NCI-H1092 (cell line): ENCODE data around the gene GCC1.

Source experiments
- DNase-seq: peaks from one replicate; lab custom pipeline; 2025; lab: John Stamatoyannopoulos, UW

The GCC1 gene, protein sequence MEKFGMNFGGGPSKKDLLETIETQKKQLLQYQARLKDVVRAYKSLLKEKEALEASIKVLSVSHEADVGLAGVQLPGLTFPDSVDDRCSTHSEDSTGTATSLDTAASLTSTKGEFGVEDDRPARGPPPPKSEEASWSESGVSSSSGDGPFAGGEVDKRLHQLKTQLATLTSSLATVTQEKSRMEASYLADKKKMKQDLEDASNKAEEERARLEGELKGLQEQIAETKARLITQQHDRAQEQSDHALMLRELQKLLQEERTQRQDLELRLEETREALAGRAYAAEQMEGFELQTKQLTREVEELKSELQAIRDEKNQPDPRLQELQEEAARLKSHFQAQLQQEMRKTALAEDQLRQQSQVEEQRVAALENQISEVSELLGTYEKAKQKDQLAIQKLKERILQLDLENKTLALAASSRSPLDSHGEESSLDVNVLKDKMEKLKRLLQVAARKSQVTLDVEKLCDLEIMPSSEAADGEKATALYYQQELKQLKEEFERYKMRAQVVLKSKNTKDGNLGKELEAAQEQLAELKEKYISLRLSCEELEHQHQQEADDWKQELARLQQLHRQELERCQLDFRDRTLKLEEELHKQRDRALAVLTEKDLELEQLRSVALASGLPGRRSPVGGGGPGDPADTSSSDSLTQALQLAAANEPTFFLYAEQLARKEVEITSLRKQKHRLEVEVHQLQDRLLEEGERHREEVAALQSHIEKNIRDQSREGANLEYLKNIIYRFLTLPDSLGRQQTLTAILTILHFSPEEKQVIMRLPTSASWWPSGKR

DNA sequence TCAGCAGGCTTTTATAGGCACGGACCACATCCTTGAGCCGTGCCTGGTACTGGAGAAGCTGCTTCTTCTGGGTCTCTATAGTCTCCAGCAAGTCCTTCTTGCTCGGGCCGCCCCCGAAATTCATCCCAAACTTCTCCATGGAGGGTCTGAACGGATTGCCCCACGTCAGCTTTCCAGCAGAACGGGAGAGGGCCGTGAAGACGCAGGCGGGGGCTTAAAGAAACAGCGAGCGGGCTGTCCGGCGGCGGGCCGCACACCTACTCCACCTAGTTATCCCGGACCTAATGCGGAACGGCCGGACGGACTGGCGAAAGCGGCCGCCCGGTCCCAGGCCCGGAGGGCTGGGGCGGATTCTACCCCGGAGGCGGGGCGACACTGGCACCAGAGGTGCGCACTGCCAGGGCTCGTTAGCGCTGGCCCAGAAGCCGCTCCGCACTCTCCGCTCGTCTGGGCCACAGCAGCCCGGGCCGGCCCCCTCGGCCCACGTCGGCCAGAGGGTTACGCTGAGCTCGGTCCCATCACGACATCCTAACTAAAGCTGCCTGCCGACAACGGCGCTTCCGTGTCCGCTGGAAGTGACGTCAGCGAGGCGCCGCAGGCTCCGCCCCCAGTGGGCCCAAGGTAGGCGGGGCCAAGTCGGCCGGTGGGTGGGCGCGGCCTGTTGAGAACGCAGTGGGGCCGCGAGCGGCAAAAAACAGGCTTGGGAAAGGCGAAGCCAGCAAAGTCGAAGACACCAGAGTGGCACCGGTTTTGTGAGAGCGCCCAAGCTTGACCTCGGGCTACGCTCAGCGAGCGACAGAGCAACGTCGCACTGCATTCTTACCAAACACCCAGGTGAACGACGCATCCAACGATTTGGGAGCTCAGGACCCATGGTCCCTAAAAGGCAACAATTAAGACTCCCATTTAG, at the start of gene GCC1:
Gene GCC1, minus strand, starts transcription at position 553 of the 910 bp plus-strand sequence. Its CDS starts 414 bp downstream, at position 139.
- DNase-seq = peak; percentile 82

DNA sequence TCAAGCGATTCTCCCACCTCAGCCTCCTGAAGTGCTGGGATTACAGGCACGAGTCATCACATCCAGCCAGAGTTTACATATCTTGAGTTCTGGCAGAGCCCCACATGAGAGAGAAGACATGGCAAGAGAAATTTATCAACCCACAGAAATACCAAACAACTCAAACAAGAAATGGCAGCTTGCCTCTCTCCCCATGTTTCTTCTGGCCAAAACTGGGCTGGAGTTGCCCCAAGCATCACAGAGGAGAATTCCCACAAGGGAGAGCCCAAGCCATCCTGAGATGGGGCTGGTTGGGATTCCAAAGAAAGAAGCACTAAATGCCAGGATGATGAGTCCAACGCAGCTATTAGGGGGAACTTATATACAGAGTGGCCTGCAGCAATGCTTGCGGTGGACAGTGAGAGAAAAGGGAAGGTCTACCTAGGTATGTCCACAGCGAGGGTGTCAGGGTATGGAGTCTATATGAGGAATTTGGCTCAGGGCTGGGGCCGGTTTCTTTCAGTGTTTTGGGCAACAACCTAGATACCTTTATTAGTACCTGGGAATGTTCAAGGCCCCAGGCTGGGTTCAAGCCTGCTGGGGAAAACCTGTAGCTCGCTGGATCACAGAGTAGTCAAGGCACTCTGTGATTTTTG, 47.0 kb upstream of the GCC1 start:
- no peak for DNase-seq

DNA sequence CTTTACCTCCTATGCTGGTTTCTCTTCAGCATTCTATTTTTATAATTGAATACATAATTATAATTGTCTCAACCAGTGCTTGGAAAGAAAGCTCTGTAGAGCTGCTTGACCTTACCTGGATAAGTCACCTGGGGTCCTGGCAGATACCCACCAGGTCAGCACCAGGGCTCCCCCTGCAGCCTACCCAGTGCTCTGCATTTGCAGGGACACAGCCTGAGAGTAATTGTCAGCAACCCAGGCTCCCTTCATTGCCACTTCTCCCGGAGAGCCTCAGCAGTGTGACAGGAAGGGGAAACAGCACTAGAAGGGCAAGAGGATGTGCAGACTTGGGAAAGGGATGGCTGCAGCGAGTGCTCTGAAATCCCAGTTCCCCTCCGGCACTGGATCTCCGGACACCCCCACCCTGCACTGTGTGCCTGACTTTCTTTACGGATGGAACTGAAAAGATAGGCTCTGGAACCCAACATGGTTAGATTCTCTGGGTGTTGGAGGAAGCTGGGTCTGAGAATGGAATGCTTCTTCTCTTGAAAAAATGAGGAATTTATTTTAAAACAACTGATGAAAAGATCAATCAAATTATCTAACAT, 44.0 kb upstream of the GCC1 start:
- peak; percentile 9 for DNase-seq

DNA sequence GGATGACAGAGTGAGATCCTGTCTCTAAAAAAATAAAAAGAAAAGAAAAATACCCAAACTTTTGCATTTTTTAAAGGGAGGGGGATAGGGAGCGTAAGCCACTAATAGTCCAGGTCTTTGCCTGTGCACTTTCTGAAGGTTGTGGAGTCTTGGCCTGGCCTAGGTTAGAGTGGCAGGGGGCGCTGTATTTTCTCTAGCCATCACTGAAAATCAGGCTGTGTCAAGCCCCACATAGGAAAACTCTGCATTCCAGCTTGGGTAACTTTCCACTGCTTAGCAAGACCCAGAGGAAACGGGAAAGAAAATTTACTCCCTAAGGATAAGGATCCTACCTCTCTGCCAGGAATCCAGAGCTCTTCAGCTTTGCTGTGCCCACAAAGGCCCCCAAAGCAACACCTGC, 43.0 kb upstream of the GCC1 start:
- no peak for DNase-seq

DNA sequence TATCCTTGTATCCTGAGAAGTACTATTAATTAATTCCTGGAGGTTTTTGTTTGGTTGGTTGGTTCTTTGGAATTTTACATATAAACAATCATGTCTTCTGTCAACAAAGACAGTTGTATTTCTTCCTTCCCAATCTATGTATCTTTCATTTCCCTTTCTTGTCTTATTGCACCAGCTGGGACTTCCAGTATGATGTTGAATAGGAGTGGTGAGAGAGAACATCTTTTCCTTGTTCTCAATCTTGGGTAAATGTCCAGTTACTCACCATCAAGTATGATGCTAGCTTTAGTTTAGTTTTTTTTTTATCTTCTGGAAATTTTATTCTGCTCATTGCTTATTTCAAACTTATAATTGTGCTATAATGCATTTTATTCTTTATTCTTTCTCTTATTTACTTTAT, 39.9 kb upstream of the GCC1 start:
- DNase-seq = no peak

DNA sequence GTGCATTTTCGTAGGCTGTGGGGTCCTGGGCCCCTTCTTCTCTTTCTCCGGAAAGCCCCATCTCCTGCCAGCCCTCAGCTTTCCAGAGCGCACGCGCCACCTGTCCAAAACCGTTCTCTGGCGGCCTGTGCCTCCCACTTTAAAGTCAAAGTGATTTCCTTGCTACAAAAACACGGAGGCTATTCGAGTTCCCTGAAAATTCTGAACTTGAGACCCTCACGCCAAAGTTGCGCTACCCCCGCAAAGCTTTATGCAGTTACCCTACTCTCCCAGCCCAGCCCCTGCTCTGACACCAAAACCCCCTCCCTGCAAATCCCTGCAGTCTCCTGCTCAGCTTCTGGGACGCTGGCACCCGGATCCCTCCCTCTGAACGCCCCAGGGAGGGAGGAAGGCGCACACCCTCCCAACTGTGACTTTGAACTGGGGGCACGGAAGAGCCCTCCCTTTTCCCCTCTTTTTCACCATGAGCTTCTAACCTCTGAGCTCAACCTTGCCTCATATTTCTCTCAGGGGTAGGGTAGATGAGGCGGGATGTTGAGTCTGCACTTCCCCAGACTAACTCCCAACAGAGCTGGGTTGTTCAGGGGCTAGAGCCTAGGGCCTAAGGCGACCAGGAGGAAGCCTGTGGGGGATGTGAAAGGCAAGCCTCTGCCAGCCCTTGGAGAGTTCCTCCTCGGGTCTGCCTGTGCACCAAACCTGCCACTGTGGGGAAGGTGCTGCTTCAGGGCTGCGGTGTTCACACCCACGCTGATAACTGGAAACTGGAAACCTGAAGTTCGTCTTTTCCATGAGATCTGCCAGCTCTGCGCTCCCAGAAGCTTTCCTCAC, 35.2 kb upstream of the GCC1 start:
- DNase-seq = no peak

DNA sequence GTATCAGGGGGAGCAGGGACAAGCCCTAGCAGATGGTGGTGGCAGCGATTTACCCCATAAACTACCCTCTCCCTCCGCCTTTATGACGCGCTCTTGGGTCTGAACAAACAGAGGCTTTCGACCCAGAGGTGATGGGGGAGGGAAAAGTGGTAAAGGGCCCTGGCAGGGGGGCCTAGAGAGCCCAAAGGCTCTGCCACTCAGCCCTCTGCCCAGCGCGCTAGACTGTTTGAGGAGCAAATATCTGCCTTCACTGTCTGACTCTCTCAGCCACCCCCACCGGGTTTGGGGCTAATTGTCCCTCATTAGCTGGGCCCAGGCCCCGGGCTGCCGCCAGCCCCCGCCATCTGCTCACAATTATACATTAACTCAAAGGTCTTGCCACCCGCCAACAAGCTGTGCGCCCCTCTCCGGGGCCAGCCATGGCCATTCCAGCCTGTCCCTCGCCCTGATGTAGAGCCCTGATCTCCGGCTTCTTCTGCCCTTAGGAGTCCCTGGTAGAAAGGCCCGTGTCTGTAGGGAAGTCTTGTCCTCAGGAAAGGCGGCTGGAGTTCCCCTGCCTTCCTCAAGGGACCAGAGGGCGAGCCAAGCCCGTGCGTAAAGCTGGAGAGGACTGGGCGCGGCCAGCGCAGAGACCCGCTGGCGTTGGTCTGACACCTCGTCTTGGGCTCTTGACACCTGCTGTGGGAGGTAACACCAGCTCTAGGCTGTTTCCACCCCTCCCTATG, 34.4 kb upstream of the GCC1 start:
- DNase-seq = no peak

DNA sequence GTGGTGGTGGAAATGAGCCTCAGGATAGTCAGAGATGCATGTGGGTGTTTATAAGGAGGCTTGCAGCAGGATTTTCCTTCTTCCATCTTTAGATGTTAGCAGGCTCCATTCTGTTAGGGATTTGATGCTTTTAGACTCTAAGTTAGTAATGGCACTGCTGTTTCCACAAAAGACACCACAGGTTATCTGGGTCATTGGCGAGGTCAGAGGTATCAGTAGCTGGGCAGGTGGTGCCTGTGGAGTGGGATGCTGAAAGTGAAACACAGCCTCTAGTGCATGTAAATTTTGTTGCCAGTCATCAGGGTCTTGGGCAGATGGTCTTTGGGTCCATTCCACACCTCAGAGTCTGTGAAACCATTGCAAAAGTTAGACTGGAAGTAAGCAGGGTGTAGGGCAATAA, 33.4 kb upstream of the GCC1 start:
- DNase-seq = no peak

DNA sequence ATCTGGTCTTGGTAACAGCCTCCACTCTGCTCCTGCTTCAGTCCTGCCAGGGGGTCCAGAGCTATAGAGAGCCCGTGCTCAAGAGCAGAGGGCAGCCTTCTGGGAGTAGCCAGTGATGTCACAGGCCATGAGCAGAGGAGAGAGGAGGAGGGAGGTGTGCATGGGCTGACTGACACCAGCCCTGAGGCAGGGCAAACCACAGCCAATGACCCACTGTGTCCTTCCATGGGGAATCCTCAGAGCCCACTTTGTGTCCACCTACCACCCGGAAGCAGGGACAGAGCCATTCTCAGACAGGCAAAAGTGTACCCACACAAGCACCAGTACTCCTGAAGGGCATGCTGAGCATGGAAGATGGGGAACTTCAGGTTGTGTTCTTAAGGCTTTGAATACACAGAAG, 32.6 kb upstream of the GCC1 start, which contains the start of gene PAX4:
Gene PAX4, minus strand, starts transcription at position 101 of the 400 bp plus-strand sequence. CDS start 2,214 bp downstream, outside the sequence.
- no peak for DNase-seq

DNA sequence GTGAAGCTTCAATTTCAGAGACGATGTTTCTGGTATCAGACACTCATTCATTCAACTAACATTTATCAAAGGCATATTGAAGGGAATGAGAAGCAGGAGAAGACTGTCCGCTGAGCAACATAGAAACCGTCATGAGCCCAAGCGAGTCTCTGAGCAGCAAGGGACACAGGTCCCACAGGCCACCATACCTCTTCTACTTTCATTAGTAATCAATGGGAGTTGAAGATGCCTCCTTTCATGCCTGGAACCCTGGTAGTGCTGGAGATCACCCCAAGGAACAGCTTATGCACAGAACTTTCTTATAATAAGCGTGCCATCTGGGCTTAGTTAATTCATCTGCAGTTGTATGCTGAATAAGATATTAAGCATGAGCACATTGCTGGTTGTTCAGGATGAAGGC, 31.3 kb upstream of the GCC1 start:
- no peak for DNase-seq

DNA sequence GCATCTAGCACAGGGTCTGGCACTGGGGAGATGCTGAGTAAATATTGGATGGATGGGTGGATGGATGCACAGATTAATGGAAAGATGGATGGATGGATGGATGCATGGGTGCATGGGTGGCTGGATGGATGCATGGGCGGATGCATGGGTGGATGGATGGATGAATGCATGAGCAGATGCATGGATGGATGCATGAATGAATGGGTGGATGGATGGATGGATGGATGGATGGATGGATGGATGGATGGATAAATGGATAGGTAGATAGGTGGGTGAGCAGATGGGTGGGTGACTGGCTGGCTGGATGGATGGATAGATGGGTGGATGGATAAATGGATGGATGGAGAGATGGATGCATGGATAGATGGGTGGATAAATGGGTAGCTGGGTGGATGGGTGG, 26.9 kb upstream of the GCC1 start:
- DNase-seq = no peak

DNA sequence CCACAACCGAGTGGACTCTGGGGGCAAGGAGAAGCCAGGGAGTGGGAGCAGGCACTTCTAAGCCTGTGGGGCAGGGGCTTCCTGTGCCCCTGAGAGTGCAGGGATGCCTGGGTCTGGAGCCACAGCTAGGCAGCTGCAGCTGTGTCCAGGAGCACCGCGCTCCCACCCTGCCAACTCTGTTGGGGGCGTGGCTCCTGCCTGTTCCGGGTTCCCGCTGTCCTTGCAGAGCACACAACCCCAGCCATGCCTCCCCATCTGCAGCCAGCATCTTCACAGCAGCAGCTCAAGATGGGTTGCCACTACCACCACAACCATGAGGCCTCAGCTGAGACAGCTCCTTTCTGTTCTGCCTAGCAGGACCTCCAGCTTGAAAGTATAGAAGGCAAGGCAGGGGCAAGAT, 23.9 kb upstream of the GCC1 start:
- DNase-seq = no peak

DNA sequence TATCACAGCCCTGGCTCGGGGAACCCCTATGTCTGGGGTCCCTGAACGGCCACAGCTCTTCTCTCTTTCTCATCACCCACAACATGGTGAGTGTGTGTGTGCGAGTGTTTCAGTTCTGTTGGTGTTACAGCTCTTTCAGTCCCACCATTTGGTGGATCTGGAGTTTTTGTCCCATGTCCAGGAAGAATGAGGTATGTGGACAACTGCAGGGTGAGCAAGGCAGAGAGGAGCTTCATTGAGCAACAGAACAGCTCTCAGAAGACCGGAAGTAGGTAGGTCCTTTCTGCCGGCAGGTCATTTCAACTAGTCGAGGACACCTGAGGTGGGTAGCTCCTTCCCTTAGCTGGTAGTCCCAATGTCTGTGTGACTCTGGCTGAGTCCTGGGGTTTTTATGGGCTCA, 23.1 kb upstream of the GCC1 start:
- DNase-seq = no peak

DNA sequence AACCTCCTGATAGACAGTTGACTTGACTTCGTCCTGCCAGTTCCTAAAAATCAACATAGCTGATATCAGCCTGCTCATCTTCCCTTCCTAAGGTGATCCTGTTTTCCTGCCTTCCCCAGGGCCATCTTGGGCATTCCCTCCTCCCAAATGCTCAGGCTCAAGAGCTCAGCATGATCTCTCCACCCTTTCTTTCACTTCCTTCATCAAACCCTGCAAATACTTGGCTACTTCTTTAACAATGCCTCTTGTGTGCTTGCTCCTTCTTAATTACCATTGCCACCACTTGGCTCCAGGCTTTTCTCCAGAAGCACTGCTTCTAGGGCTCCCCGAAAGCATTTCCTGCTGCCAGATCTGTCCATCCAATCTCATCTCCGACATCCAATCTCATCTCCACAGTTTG, 15.5 kb upstream of the GCC1 start:
- DNase-seq = no peak

DNA sequence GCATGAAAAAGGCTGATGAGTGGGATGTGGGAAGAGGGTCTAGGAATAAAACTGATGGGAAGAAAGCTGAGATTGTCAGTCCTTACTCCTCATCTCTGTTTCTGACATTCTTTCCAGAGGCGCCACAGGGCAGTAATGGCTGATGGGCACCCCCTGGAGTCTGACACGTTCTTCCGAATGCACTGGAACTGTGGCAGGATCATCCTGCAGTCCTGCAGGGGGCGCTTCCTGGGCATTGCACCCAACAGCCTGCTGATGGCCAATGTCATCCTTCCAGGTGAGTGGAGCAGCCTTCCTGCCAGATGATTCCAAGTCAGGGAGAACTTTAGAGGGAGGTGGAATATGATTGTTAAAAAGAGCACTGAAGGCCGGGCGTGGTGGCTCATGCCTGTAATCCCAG, 12.9 kb upstream of the GCC1 start:
- no peak for DNase-seq

DNA sequence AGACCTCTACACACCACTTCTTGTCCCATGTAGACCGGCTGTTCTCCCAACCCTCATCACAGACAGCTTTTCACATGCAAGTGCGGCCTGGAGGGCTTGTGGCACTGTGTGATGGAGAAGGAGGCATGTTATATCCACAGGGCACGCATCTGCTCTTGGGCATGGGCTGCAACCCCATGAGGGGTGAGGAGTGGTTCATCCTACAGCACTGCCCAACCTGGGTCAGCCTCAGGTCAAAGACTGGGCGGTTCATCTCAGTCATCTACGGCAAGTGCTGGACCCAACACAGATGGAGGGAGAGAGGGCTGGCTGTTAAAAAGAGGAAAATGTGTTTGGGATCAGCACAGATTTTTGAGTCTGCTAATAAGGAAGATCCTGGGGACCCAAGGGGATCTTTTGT, 10.3 kb upstream of the GCC1 start:
- DNase-seq = no peak

DNA sequence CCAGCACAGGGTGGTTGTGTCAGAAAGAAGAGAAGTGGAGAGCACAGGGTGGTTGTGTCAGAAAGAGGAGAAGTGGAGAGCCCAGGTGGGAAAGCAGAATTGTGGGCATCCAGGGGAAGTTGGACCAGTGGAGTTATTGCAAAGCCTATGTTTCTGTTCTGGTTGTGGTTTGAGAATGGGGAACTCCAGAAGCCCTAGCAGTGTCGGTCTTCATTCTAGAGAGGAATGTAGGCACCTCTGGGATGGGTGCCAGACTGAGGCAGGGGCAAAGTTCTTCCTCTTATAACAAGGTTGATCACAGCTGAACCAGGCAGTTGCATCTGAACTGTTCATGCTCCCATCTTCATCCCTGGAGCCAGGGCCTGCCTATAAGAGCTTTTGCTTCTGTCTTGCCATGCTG, 9.1 kb upstream of the GCC1 start:
- no peak for DNase-seq

DNA sequence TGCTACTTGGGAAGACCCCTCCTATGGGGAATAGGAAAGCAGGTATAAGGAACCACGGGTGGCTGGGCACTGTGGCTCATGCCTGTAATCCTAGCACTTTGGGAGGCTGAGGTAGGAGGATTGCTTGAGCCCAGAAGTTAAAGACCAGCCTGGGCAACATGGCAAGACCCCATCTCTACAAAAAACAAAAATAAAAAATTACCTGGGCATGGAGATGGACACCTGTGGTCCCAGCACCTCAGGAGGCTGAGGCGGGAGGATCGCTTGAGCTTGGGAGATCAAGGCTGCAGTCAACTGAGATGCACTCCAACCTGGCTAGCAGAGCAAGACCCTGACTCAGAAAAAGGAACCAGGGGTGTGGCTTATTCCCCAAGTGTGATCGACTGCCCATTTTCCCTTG, 7.2 kb upstream of the GCC1 start:
- DNase-seq = no peak

DNA sequence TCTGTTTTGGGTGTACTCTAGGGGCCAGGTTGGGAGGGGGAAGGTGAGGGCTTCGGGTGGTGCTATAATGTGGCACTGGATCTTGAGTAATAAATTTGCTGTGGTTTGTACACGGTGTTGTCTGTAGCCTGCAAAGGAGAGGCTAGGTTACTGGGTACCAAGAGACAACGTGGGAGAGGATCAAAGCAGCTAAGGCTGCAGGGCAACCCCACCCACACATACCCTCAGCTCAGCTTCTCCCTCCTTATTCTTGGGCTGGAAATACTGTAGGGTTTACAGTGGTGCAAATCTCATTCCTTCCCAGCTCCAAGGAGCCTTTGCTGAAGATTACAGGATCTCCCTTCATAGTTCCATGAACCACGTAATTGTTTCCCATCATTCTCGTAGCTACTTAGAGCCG, 6.2 kb upstream of the GCC1 start:
- DNase-seq = no peak

DNA sequence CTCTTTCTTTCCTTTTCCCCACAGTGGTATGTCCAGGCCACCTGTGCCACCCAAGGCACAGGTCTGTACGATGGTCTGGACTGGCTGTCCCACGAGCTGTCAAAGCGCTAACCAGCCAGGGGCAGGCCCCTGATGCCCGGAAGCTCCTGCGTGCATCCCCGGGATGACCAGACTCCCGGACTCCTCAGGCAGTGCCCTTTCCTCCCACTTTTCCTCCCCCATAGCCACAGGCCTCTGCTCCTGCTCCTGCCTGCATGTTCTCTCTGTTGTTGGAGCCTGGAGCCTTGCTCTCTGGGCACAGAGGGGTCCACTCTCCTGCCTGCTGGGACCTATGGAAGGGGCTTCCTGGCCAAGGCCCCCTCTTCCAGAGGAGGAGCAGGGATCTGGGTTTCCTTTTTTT, 5.8 kb upstream of the GCC1 start:
- DNase-seq = no peak
